ENCODE results near the gene FBXL7. TPM values are rescaled to one million over a fixed set of nuclear protein-coding genes. Genes with fewer than 3 reads are reported as not detected.

Gene FBXL7
- total and polyA plus RNA-seq, 4 donors = 1.9 to 15.5 (median 6.6) TPM

DNA sequence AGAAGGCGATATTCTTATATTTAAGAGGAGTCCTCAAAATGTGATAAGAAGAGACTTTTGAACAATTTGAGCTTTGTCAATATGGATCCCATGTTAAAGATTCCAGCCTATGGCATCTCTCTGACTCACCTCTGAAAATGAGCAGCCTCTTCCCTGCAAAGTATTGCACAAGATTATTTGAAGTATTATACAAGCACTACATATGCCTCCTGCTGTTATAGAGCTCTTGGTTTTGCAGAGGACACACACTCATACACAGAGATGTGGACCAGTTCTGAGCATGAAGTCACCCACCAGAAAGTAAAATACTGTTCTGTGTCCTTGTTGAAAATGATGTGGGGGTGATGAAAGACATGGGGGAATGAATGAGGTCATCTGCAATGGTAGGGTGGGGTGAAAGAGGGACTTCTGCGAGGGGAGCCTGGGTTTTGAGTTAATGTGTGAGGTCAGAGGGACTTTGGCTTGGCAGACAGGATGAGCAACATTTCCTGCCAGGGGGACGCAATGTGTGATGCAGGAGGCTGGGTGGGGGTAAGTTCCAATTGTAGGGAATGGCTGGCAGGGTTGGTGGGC is 25.8 kb downstream of the FBXL7 start:
- H3K4me1 ChIP-seq (ENCODE audit: control insufficient read depth in 5 of 5, insufficient read depth in 5 of 5, low read length in 5 of 5) = peaks cover 6 to 24% (median 13%) of the 10 kb centered on the region in 5 donors
- no peak overlapping the region for H3K27ac ChIP-seq (ENCODE audit: low read depth in 1 of 2, low read length in 1 of 2)
- no peaks in the 10 kb centered on the region for H3K27me3 ChIP-seq (ENCODE audit: control insufficient read depth in 3 of 3, insufficient read depth in 3 of 3, low read length in 2 of 3)
- no peak overlapping the region for H3K4me3 ChIP-seq
- WGBS, 2 donors = 68 to 76% methylated on average over 3 of the region's 3 CpGs
- no peak overlapping the region for H3K9ac ChIP-seq (ENCODE audit: insufficient read depth in 1 of 2, low read length in 2 of 2)
- TF ChIP-seq, protein P1, sequence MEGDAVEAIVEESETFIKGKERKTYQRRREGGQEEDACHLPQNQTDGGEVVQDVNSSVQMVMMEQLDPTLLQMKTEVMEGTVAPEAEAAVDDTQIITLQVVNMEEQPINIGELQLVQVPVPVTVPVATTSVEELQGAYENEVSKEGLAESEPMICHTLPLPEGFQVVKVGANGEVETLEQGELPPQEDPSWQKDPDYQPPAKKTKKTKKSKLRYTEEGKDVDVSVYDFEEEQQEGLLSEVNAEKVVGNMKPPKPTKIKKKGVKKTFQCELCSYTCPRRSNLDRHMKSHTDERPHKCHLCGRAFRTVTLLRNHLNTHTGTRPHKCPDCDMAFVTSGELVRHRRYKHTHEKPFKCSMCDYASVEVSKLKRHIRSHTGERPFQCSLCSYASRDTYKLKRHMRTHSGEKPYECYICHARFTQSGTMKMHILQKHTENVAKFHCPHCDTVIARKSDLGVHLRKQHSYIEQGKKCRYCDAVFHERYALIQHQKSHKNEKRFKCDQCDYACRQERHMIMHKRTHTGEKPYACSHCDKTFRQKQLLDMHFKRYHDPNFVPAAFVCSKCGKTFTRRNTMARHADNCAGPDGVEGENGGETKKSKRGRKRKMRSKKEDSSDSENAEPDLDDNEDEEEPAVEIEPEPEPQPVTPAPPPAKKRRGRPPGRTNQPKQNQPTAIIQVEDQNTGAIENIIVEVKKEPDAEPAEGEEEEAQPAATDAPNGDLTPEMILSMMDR (IDR thresholded peaks at IDR 0.05; ENCODE audit: control extremely low read depth, extremely low read depth) = no peak
- H3K9me3 ChIP-seq (ENCODE audit: control insufficient read depth in 4 of 4, insufficient read depth in 3 of 4, low read length in 3 of 4) = no peaks in the 10 kb centered on the region
- ATAC-seq (ENCODE audit: insufficient read depth, low FRiP score) = peak; percentile 24
- no peak for DNase-seq
- peaks cover 0 to 2% (median 0%) of the 10 kb centered on the region in 4 donors for H3K36me3 ChIP-seq (ENCODE audit: control insufficient read depth in 4 of 4, insufficient read depth in 4 of 4, low read length in 4 of 4)

DNA sequence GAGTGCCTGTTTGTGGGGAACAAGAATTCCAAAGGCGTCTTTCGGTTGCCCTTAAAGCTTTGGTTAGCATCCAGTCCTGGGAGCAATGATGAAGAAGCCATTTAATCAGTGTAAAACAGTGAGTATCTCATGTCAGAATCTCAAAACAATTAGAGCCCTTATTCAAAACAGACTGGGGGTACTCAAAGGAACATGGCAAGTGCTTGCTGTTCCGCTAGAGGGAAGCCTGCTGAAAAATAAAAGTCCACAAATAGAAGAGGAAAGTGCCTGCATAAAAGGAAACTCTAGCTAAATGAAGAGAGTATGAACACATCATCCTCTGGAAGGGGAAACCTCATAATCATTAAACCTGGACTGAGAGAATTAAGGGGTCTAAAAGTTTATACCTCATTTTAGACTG is 26.4 kb downstream of the FBXL7 start:
- Histone ChIP-seq H3K36me3 (ENCODE audit: control insufficient read depth in 4 of 4, insufficient read depth in 4 of 4, low read length in 4 of 4) (peaks cover 0 to 2% (median 0%) of the 10 kb centered on the region in 4 donors), H3K27me3 (ENCODE audit: control insufficient read depth in 3 of 3, insufficient read depth in 3 of 3, low read length in 2 of 3) (no peaks in the 10 kb centered on the region), H3K27ac (ENCODE audit: low read depth in 1 of 2, low read length in 1 of 2) (no peak overlapping the region), H3K4me3 (no peak overlapping the region), H3K9me3 (ENCODE audit: control insufficient read depth in 4 of 4, insufficient read depth in 3 of 4, low read length in 3 of 4) (no peaks in the 10 kb centered on the region), H3K9ac (ENCODE audit: insufficient read depth in 1 of 2, low read length in 2 of 2) (no peak overlapping the region), H3K4me1 (ENCODE audit: control insufficient read depth in 5 of 5, insufficient read depth in 5 of 5, low read length in 5 of 5) (peaks cover 6 to 24% (median 10%) of the 10 kb centered on the region in 5 donors)
- 87 to 90% methylated on average over 3 of the region's 3 CpGs for WGBS, 2 donors
- no peak for DNase-seq
- TF ChIP-seq, protein P1 (IDR thresholded peaks at IDR 0.05; ENCODE audit: control extremely low read depth, extremely low read depth) = no peak
- no peak for ATAC-seq (ENCODE audit: insufficient read depth, low FRiP score)

DNA sequence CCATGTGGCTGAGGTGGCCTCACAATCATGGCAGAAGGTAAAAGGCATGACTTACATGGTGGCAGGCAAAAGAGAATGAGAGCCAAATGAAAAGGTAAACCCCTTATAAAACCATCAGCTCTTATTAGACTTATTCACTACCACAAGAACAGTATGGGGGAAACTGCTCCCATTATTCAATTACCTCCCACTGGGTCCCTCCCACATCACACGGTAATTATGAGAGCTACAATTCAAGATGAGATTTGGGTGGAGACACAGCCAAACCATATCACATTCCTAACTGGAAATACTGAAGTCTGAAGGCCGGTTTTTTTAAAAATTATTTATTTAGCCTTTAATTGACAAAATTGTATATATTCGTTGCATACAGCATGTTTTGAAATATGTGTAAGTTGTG is 28.5 kb downstream of the FBXL7 start:
- Histone ChIP-seq H3K9ac (ENCODE audit: insufficient read depth in 1 of 2, low read length in 2 of 2) (no peak overlapping the region), H3K9me3 (ENCODE audit: control insufficient read depth in 4 of 4, insufficient read depth in 3 of 4, low read length in 3 of 4) (no peaks in the 10 kb centered on the region), H3K27me3 (ENCODE audit: control insufficient read depth in 3 of 3, insufficient read depth in 3 of 3, low read length in 2 of 3) (no peaks in the 10 kb centered on the region), H3K27ac (ENCODE audit: low read depth in 1 of 2, low read length in 1 of 2) (no peak overlapping the region), H3K4me3 (no peak overlapping the region), H3K36me3 (ENCODE audit: control insufficient read depth in 4 of 4, insufficient read depth in 4 of 4, low read length in 4 of 4) (peaks cover 0 to 2% (median 0%) of the 10 kb centered on the region in 4 donors), H3K4me1 (ENCODE audit: control insufficient read depth in 5 of 5, insufficient read depth in 5 of 5, low read length in 5 of 5) (peaks cover 0 to 16% (median 3%) of the 10 kb centered on the region in 5 donors)
- WGBS, 2 donors = 91 to 92% methylated on average over 3 of the region's 3 CpGs
- TF ChIP-seq, protein P1 (IDR thresholded peaks at IDR 0.05; ENCODE audit: control extremely low read depth, extremely low read depth) = no peak
- ATAC-seq (ENCODE audit: insufficient read depth, low FRiP score) (no peak), DNase-seq (no peak)

DNA sequence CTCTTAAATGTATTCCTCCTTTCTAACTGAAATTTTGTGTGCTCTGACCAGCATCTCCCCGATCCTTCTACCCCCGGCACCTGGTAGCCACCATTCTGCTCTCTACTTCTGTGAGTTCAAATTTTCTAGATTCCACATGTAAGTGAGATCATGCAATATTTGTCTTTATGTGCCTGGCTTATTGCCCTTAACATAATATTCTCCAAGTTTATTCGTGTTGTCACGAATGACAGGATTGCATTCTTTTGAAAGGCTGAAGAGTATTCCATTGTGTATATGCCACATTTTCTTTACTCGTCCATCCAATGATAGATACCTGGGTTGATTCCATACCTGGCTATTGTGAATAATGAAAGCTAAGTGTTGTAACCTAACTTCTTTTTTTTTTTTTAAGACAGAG is 29.0 kb downstream of the FBXL7 start:
- no peak overlapping the region for H3K9ac ChIP-seq (ENCODE audit: insufficient read depth in 1 of 2, low read length in 2 of 2)
- no peaks in the 10 kb centered on the region for H3K9me3 ChIP-seq (ENCODE audit: control insufficient read depth in 4 of 4, insufficient read depth in 3 of 4, low read length in 3 of 4)
- peaks cover 0 to 2% (median 0%) of the 10 kb centered on the region in 4 donors for H3K36me3 ChIP-seq (ENCODE audit: control insufficient read depth in 4 of 4, insufficient read depth in 4 of 4, low read length in 4 of 4)
- no peak overlapping the region for H3K4me3 ChIP-seq
- H3K4me1 ChIP-seq (ENCODE audit: control insufficient read depth in 5 of 5, insufficient read depth in 5 of 5, low read length in 5 of 5) = peaks cover 0 to 16% (median 3%) of the 10 kb centered on the region in 5 donors
- no peak overlapping the region for H3K27ac ChIP-seq (ENCODE audit: low read depth in 1 of 2, low read length in 1 of 2)
- no peaks in the 10 kb centered on the region for H3K27me3 ChIP-seq (ENCODE audit: control insufficient read depth in 3 of 3, insufficient read depth in 3 of 3, low read length in 2 of 3)
- TF ChIP-seq, protein P1 (IDR thresholded peaks at IDR 0.05; ENCODE audit: control extremely low read depth, extremely low read depth) = no peak
- no peak for DNase-seq
- WGBS, 2 donors = 91 to 95% methylated on average over 5 of the region's 5 CpGs
- no peak for ATAC-seq (ENCODE audit: insufficient read depth, low FRiP score)
